ENCODE results near the gene CERT1. TPM values are rescaled to one million over a fixed set of nuclear protein-coding genes. Genes with fewer than 3 reads are reported as not detected.

CERT1 gene
- total RNA-seq, 1 donor from 2014 or later, result 38.3 TPM

GRCh38 chr5:75351139-75351926 is 160.1 kb downstream of the CERT1 start:
- no peak overlapping the region for H3K4me3 Mint-ChIP-seq
- no peaks in the 10 kb centered on the region for H3K9me3 Mint-ChIP-seq
- H3K27ac Mint-ChIP-seq, result no peak overlapping the region
- no peak for DNase-seq (ENCODE audit: low spot score in 2 of 2, unreplicated experiment in 2 of 2)
- no peak for TF ChIP-seq CTCF (IDR thresholded peaks at IDR 0.05; ENCODE audit: unreplicated experiment)
- peaks cover 42% of the 10 kb centered on the region for H3K36me3 Mint-ChIP-seq
- no peaks in the 10 kb centered on the region for H3K4me1 Mint-ChIP-seq
- no peaks in the 10 kb centered on the region for H3K27me3 Mint-ChIP-seq (ENCODE audit: low read depth)

- peaks cover 49% of the 10 kb centered on the region for H3K36me3 Mint-ChIP-seq
Observed at GRCh38 chr5:75349663-75350062, 161.8 kb downstream of the CERT1 start.

GRCh38 chr5:75348241-75348640 is 163.2 kb downstream of the CERT1 start:
- no peak for DNase-seq (ENCODE audit: low spot score in 2 of 2, unreplicated experiment in 2 of 2)
- Mint-ChIP-seq H3K27me3 (ENCODE audit: low read depth) (no peaks in the 10 kb centered on the region), H3K9me3 (no peaks in the 10 kb centered on the region), H3K4me1 (no peaks in the 10 kb centered on the region), H3K36me3 (peaks cover 49% of the 10 kb centered on the region), H3K4me3 (no peak overlapping the region), H3K27ac (no peak overlapping the region)
- no peak for TF ChIP-seq CTCF (IDR thresholded peaks at IDR 0.05; ENCODE audit: unreplicated experiment)

More at GRCh38 chr5:75349663-75350062, 161.8 kb downstream of the CERT1 start:
- Mint-ChIP-seq H3K27ac (no peak overlapping the region), H3K4me1 (no peaks in the 10 kb centered on the region), H3K27me3 (ENCODE audit: low read depth) (no peaks in the 10 kb centered on the region), H3K4me3 (no peak overlapping the region), H3K9me3 (no peaks in the 10 kb centered on the region)
- DNase-seq (ENCODE audit: low spot score in 2 of 2, unreplicated experiment in 2 of 2), result no peak
- no peak for TF ChIP-seq CTCF (IDR thresholded peaks at IDR 0.05; ENCODE audit: unreplicated experiment)

- H3K27me3 Mint-ChIP-seq (ENCODE audit: low read depth), result no peaks in the 10 kb centered on the region
- H3K36me3 Mint-ChIP-seq, result peaks cover 25% of the 10 kb centered on the region
- H3K4me1 Mint-ChIP-seq, result peaks cover 39% of the 10 kb centered on the region
- H3K9me3 Mint-ChIP-seq, result no peaks in the 10 kb centered on the region
- no peak for DNase-seq (ENCODE audit: low spot score in 2 of 2, unreplicated experiment in 2 of 2)
- H3K4me3 Mint-ChIP-seq, result no peak overlapping the region
- H3K27ac Mint-ChIP-seq, result no peak overlapping the region
- TF ChIP-seq CTCF (IDR thresholded peaks at IDR 0.05; ENCODE audit: unreplicated experiment), result no peak
Observed at GRCh38 chr5:75342836-75343235, 168.6 kb downstream of the CERT1 start.

GRCh38 chr5:75341934-75342333 is 169.5 kb downstream of the CERT1 start:
- no peaks in the 10 kb centered on the region for H3K27me3 Mint-ChIP-seq (ENCODE audit: low read depth)
- TF ChIP-seq CTCF (IDR thresholded peaks at IDR 0.05; ENCODE audit: unreplicated experiment), result no peak
- H3K36me3 Mint-ChIP-seq, result peaks cover 20% of the 10 kb centered on the region
- no peak overlapping the region for H3K4me3 Mint-ChIP-seq
- no peak for DNase-seq (ENCODE audit: low spot score in 2 of 2, unreplicated experiment in 2 of 2)
- H3K4me1 Mint-ChIP-seq, result peaks cover 42% of the 10 kb centered on the region
- peak overlapping the region; percentile 22 for H3K27ac Mint-ChIP-seq
- no peaks in the 10 kb centered on the region for H3K9me3 Mint-ChIP-seq
